GM21390 (cell line): Measurements from ENCODE around the gene PPP6R3.
A peak's percentile ranks its signal among the peaks of the same experiment; 100 is the strongest.
"Not testable (repeated sequence)": the region's sequence is repeated elsewhere in the genome, so short reads cannot be mapped to it uniquely, and the experiment has no call there.

ENCODE experiments used
- ATAC-seq: cut with Tn5 transposase; IDR thresholded peaks from one replicate; pipeline ENCODE4 v1.9.1; 2021; ENCODE audit not compliant: unreplicated experiment

The PPP6R3 gene

DNA sequence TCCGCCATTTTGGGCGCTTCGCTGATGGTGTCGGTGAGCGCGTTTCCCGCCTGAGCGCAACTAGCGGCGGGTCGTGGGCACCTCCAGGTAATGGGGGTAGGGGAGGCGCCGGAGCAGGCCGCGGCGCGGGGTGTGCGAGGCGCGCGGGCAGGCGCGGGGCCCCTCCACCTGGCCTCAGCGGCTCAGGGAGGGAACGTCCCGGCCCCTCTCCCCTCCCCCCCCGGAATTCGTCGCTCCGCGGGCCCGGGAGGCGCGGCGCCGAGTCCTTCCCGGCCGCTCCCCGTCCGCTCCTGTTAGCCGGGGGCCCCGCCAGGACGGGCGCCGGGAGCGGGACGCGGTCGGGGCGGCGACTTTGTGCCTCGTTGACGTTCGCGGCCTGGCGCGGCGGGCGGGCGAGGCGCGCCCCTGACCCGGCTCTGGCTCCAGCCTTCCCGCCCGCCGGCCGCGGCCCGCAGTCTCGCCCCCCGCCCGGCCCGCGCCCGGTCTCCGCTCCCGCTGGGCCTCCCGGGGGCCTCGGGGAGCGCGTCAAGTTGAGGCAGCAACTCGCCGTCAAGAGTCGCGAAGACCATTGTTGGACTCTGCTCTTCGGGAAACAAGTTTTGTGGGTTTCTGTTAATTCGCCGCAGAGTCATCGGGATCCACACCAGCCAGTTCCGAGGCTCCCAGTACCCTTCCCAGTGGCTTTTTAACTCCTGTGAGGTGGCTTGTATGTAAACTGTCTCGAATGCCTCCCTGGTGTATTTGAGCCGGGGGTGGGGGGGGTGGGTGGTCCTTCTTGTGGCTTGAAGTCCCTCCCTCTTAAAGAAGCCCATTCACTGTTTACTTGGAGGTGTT, at the start of gene PPP6R3:
Gene PPP6R3 (plus strand): TSS at position 12 of the 834 bp plus-strand sequence. CDS start 76,913 bp downstream, outside the sequence.
- peak; percentile 38 for ATAC-seq

- ATAC-seq, result no peak
Observed at GRCh38 chr11:68411501-68411991, 49.0 kb upstream of the PPP6R3 start.

DNA sequence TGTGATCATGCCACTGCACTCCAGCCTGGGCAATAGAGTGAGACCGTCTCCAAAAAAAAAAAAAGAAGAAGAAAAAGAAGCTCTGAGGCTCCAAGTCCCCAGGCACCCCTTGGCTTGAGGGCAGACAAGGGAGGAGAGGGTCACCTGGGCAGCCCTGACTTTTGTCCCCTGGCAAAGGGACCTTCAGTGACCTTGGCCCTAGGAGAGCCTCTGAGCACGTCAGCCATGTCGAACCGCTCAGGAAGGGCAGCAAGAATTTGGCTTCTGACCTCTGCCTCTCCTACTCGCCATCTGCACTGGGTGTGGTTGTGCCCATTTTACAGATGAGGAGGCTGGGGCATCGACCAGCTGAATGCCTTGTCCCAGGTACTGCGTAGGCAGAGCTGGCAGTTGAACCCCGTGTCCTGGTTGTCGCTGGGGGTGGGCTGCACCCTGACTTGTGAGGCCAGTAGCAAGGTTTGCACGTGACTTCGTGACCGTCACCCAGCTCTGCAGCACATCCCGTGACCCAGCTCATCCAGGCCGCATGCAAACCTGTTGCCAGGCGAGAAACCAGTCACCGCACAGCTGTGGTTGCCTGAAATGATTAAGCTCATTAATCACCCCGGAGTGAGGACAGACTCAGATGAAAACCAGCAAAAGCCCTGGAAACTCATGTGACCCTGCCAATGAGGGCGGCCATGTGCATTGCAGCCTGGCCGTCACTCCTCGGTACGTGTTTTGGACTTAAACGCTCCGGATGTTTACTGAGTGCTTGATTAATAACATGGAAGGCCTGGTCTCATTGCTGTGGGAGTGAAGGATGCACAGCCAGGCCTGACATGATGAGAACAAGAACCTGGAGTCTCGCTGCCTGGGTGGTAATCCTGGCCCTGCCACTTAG, 47.7 kb upstream of the PPP6R3 start:
- no peak for ATAC-seq

DNA sequence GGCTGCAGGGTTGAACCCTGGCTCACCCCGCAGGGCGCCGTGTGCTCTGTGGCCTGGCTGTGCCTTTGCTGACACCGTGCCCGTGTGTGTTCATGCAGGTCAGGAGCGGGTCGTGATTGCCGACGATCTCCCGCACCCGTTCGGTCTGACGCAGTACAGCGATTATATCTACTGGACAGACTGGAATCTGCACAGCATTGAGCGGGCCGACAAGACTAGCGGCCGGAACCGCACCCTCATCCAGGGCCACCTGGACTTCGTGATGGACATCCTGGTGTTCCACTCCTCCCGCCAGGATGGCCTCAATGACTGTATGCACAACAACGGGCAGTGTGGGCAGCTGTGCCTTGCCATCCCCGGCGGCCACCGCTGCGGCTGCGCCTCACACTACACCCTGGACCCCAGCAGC, 47.0 kb upstream of the PPP6R3 start:
- ATAC-seq, result no peak

DNA sequence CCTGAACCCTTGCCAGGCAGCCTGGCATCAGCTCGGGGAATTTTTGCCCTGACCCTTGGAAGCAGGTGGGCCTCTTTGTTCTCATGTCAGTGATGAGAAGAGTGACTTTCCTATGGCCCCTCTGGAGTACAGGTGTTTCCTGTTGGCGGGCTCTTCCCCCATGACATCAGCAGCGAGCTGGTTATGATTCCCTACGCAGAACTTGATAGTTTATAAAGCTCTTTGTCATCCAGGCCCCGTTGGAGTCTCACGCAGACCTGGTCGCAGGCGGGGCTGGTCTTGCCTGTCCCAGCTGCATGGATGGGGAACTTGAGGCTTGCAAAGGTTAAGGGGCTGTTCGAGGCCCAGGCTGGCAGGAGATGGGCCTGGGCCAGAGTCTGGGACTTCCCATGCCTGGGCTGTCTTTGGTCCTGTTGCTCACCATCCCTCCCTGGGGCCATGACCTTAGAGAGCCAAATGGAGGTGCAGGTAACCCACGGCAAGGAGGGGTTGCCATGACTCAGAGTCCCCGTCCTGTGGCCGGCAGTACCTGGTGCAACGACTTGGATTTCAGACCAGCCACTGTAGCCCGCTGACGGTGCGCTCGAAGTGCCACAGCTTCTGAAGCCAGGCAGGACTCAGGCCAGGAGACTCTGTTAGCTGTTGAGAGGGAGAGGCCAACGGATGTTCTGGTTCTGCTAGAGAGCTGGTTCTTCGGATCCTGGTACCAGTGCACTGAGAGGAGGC, 45.9 kb upstream of the PPP6R3 start:
- ATAC-seq, result no peak

GRCh38 chr11:68416070-68416578, 44.4 kb upstream of the PPP6R3 start:
- no peak for ATAC-seq

GRCh38 chr11:68418648-68419047, 41.9 kb upstream of the PPP6R3 start:
- ATAC-seq, result no peak

- ATAC-seq, result no peak
Observed at GRCh38 chr11:68420171-68420570, 40.4 kb upstream of the PPP6R3 start.

DNA sequence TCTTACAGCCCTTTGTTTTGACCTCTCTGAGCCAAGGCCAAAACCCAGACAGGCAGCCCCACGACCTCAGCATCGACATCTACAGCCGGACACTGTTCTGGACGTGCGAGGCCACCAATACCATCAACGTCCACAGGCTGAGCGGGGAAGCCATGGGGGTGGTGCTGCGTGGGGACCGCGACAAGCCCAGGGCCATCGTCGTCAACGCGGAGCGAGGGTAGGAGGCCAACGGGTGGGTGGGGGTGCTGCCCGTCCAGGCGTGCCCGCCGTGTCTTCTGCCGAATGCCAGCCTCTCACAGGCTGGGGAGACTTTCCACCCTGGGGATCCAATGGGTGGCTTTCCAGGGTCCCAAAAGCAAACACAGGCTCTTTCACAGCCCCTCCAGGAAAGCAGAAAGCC, 37.1 kb upstream of the PPP6R3 start:
- no peak for ATAC-seq

- no peak for ATAC-seq
Observed at GRCh38 chr11:68424101-68424632, 36.4 kb upstream of the PPP6R3 start.

GRCh38 chr11:68424981-68425865, 35.3 kb upstream of the PPP6R3 start:
- no peak for ATAC-seq

DNA sequence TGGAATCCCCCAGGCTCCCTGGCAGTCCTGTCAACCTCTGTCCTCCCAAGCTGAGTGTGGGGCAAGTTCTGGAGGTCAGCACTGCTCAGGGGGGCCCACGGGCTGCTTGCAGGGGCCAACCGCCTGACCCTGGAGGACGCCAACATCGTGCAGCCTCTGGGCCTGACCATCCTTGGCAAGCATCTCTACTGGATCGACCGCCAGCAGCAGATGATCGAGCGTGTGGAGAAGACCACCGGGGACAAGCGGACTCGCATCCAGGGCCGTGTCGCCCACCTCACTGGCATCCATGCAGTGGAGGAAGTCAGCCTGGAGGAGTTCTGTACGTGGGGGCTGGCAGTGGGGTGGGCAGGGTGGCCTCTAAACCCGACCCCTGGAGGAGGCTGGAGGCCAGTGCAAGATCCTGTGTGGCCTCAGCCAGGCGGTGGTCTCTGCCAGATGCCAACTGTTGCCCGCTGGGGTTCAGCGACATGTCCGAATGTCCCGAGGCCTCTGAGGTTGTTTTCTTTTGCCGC, 34.6 kb upstream of the PPP6R3 start:
- no peak for ATAC-seq

- no peak for ATAC-seq
Observed at GRCh38 chr11:68429661-68430060, 30.9 kb upstream of the PPP6R3 start.

- no peak for ATAC-seq
Observed at GRCh38 chr11:68430384-68430783, 30.2 kb upstream of the PPP6R3 start.

DNA sequence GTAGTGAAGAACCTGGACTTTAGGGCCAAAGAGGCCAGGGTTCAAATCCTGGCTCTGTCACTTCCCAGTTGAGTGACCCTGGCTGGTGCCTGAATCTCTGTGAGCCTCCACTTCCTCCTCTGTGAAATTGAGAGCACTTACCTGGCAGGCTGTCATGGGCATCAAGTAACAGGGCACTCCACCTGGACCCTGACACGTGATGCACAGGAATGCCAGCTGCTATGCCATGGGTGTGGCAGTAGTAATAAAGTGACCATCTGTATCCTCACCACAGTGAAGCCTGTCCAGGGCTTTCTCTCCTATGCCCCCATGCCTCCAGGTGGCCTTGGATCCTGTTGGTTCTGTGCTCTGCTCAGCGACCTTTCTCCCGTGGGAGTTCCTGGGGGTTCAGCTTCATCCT, 29.8 kb upstream of the PPP6R3 start:
- ATAC-seq, result no peak

GRCh38 chr11:68431984-68432645, 28.4 kb upstream of the PPP6R3 start:
- no peak for ATAC-seq

DNA sequence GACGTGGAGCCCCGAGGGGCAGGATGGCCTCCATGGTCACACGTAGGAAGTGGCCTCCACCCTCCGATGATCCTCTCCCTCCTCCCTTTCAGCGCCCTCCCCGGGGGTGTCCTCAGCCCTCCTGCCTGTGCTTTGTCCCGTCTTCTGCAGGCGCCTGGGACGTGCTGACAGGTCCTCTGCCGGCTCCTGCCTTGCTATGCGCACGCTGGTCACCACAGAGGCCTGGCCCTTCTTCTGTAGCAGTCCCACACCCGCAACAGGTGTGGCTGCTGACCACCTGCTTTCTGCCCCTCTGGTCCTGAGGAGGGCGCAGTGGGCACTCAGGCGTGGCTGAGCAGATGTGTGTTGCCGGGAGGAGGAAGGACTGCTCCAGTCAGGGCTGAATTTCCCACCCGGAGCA, 27.7 kb upstream of the PPP6R3 start:
- no peak for ATAC-seq

DNA sequence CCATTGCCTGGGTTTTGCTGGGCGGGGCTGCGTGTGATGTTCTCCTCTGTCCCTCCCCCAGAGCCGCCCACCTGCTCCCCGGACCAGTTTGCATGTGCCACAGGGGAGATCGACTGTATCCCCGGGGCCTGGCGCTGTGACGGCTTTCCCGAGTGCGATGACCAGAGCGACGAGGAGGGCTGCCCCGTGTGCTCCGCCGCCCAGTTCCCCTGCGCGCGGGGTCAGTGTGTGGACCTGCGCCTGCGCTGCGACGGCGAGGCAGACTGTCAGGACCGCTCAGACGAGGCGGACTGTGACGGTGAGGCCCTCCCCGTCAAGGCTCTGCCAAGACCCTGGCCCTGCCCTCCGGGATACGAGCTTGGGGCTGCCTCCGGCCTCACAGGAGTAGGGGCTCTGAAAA, 27.0 kb upstream of the PPP6R3 start:
- ATAC-seq, result no peak

GRCh38 chr11:68434159-68434558, 26.4 kb upstream of the PPP6R3 start:
- ATAC-seq, result not testable (repeated sequence)
